Neural cell (in vitro differentiated cells): ENCODE data around the gene NUDT19. TPM values are rescaled to one million over a fixed set of nuclear protein-coding genes. Genes with fewer than 3 reads are reported as not detected.
"Not testable (repeated sequence)": the region's sequence is repeated elsewhere in the genome, so short reads cannot be mapped to it uniquely, and the experiment has no call there.

Source experiments
- H2AFZ ChIP-seq: fragments of 200-600, 300-800 bp; sonication (generic), shearing (Covaris generic); 2 replicates; pipeline ENCODE4 v1.6.0; 2014; ENCODE audit warnings: low read depth, mild to moderate bottlenecking, antibody characterized with exemption, low read length, moderate library complexity
- H3F3A ChIP-seq: fragments of 200-600 bp; shearing (Covaris generic); 2 replicates; pipeline ENCODE4 v1.6.1; 2016; ENCODE audit warnings: mild to moderate bottlenecking, moderate library complexity, mixed read lengths, antibody characterized with exemption, low read length; ENCODE audit not compliant: insufficient read depth, poor library complexity, severe bottlenecking
- H3K27ac ChIP-seq: fragments of 200-600, 300-800 bp; sonication (generic), shearing (Covaris generic); 2 replicates; pipeline ENCODE4 v1.5.1; 2014; ENCODE audit warnings: mild to moderate bottlenecking, low read length, moderate library complexity
- H3K27me3 ChIP-seq: fragments of 300-800, 200-600 bp; sonication (generic), shearing (Covaris generic); 2 replicates; pipeline ENCODE4 v1.6.0; 2014; ENCODE audit warnings: mild to moderate bottlenecking, low read depth, low read length, moderate library complexity; ENCODE audit not compliant: insufficient read depth
- H3K36me3 ChIP-seq: fragments of 300-800, 200-600 bp; sonication (generic), shearing (Covaris generic); 2 replicates; pipeline ENCODE4 v1.5.1; 2014; ENCODE audit warnings: mild to moderate bottlenecking, antibody characterized with exemption, low read length, moderate library complexity; ENCODE audit not compliant: insufficient read depth
- H3K4me2 ChIP-seq: fragments of 300-800, 200-600 bp; sonication (generic), shearing (Covaris generic); 2 replicates; pipeline ENCODE4 v1.6.0; 2014; ENCODE audit warnings: mild to moderate bottlenecking, low read length
- H3K4me3 ChIP-seq: fragments of 300-800, 200-600 bp; sonication (generic), shearing (Covaris generic); 2 replicates; pipeline ENCODE4 v1.5.1; 2014; ENCODE audit warnings: mild to moderate bottlenecking, low read length, moderate library complexity
- H3K79me2 ChIP-seq: fragments of 200-600 bp; shearing (Covaris generic); replicated peaks from 2 replicates; pipeline ENCODE4 v1.6.0; 2014; ENCODE audit warnings: mild to moderate bottlenecking, low read length, moderate library complexity; ENCODE audit not compliant: insufficient read depth
- H3K9ac ChIP-seq: fragments of 300-800, 200-600 bp; sonication (generic), shearing (Covaris generic); 2 replicates; pipeline ENCODE4 v1.6.1; 2016; ENCODE audit warnings: mild to moderate bottlenecking, low read length, mixed read lengths
- H3K9me2 ChIP-seq: fragments of 200-600 bp; shearing (Covaris generic); 2 replicates; pipeline ENCODE4 v1.6.1; 2016; ENCODE audit warnings: mild to moderate bottlenecking, low read length, mixed read lengths; ENCODE audit not compliant: insufficient read depth
- H3K9me3 ChIP-seq: fragments of 200-600, 300-800 bp; sonication (generic), shearing (Covaris generic); 2 replicates; pipeline ENCODE4 v1.6.1; 2016; ENCODE audit warnings: mild to moderate bottlenecking, mixed run types, low read length, moderate library complexity, mixed read lengths
- H4K20me1 ChIP-seq: fragments of 200-600 bp; shearing (Covaris generic); 2 replicates; pipeline ENCODE4 v1.6.1; 2016; ENCODE audit warnings: mild to moderate bottlenecking, mixed run types; ENCODE audit not compliant: insufficient read depth
- EP300 ChIP-seq: fragments of 450-650 bp; conservative IDR thresholded peaks from 2 replicates; pipeline ENCODE4 v1.6.1; 2014; ENCODE audit warnings: antibody characterized with exemption, mild to moderate bottlenecking, moderate library complexity; ENCODE audit not compliant: poor library complexity, severe bottlenecking
- EZH2 ChIP-seq: fragments of 200-600, 300-800 bp; shearing (Covaris generic), sonication (generic); IDR thresholded peaks from 2 replicates; pipeline ENCODE4 v1.6.1; 2014; ENCODE audit warnings: antibody characterized with exemption, low read length, borderline replicate concordance, mild to moderate bottlenecking; ENCODE audit not compliant: insufficient read depth, poor library complexity, severe bottlenecking
- MXI1 ChIP-seq: fragments of 450-650 bp; conservative IDR thresholded peaks from 2 replicates; pipeline ENCODE4 v1.6.1; 2014; ENCODE audit warnings: antibody characterized with exemption, mild to moderate bottlenecking; ENCODE audit not compliant: poor library complexity, severe bottlenecking
- POLR2AphosphoS5 ChIP-seq: IDR thresholded peaks from 2 replicates; pipeline ENCODE4 v1.6.1; 2012
- RAD21 ChIP-seq: fragments of 450-650 bp; conservative IDR thresholded peaks from 2 replicates; pipeline ENCODE4 v1.6.1; 2014; ENCODE audit warnings: antibody characterized with exemption, mild to moderate bottlenecking, moderate library complexity
- REST ChIP-seq: IDR thresholded peaks from 2 replicates; pipeline ENCODE4 v1.6.1; 2012; ENCODE audit warnings: borderline replicate concordance
- SMC3 ChIP-seq: fragments of 450-650 bp; conservative IDR thresholded peaks from 2 replicates; pipeline ENCODE4 v1.6.1; 2014; ENCODE audit warnings: antibody characterized with exemption, mild to moderate bottlenecking, moderate library complexity; ENCODE audit not compliant: poor library complexity
- TAF1 ChIP-seq: IDR thresholded peaks from 2 replicates; pipeline ENCODE4 v1.6.1; 2012; ENCODE audit warnings: low read depth
- polyA plus RNA-seq: library from polyadenylated mRNA; depleted of rRNA; stranded (reverse); fragments of >200 nt; gene quantifications from 2 replicates; pipeline ENCODE4 v1.2.3, GENCODE V29; 2014
- TF ChIP-seq, protein P1 (sequence below): fragments of 450-650 bp; IDR thresholded peaks from 2 replicates; pipeline ENCODE4 v1.5.1; 2014; ENCODE audit warnings: antibody characterized with exemption, mild to moderate bottlenecking, moderate library complexity; ENCODE audit not compliant: poor library complexity, severe bottlenecking

NUDT19 gene
- polyA plus RNA-seq, 1 donor from 2014 or later, result 1.2 TPM

DNA sequence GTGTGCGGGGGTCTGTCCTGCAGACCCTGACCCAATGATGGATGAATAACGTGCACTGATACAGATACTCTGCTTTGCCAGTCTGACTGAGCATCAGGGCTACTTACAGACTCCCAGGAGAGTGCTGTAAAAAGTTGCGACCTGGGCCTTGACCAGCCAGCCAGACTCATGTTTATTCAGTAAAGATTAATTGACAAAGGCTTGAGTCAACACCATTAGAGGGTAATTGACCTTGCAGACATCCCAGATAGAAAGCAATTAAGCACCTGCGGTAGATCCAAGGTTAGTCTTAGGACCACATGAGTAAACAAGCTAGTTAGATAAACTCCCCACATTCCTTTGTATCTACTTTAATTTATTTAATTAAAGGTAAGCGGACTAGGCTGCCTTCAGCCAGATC, 10.4 kb downstream of the NUDT19 start:
- no peaks in the 10 kb centered on the region for H3K36me3 ChIP-seq
- no peak for TF ChIP-seq SMC3
- no peak for TF ChIP-seq EP300
- no peak for TF ChIP-seq RAD21
- TF ChIP-seq, protein P1, sequence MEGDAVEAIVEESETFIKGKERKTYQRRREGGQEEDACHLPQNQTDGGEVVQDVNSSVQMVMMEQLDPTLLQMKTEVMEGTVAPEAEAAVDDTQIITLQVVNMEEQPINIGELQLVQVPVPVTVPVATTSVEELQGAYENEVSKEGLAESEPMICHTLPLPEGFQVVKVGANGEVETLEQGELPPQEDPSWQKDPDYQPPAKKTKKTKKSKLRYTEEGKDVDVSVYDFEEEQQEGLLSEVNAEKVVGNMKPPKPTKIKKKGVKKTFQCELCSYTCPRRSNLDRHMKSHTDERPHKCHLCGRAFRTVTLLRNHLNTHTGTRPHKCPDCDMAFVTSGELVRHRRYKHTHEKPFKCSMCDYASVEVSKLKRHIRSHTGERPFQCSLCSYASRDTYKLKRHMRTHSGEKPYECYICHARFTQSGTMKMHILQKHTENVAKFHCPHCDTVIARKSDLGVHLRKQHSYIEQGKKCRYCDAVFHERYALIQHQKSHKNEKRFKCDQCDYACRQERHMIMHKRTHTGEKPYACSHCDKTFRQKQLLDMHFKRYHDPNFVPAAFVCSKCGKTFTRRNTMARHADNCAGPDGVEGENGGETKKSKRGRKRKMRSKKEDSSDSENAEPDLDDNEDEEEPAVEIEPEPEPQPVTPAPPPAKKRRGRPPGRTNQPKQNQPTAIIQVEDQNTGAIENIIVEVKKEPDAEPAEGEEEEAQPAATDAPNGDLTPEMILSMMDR, result no peak
- no peaks in the 10 kb centered on the region for H3K9me2 ChIP-seq
- no peak overlapping the region for H3K4me3 ChIP-seq
- H3K9me3 ChIP-seq, result no peaks in the 10 kb centered on the region
- H3K27ac ChIP-seq, result no peak overlapping the region
- no peaks in the 10 kb centered on the region for H3F3A ChIP-seq
- H4K20me1 ChIP-seq, result no peaks in the 10 kb centered on the region
- H3K9ac ChIP-seq, result no peak overlapping the region
- H3K79me2 ChIP-seq, result no peaks in the 10 kb centered on the region
- no peak overlapping the region for H2AFZ ChIP-seq
- H3K4me2 ChIP-seq, result no peak overlapping the region
- no peaks in the 10 kb centered on the region for H3K27me3 ChIP-seq

DNA sequence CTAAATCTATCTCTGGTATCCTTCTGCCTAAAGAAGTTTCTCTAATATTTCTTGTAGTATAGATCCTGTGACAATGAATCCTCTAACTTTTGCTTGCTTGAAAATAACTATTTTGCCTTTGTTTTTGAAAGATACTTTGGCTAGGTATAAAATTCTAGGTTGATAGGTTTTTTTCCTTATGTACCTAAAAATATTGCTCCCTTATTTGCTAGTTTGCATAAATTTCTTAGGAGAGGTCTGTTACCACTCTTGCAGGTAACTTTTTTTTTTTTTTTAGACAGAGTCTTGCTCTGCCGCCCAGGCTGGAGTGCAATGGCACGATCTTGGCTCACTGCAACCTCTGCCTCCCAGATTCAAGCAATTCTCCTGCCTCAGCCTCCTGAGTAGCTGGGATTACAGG, 12.4 kb downstream of the NUDT19 start:
- H3K27ac ChIP-seq, H3F3A ChIP-seq, H2AFZ ChIP-seq, H4K20me1 ChIP-seq, H3K9me2 ChIP-seq, H3K9me3 ChIP-seq, H3K27me3 ChIP-seq, H3K4me3 ChIP-seq, H3K79me2 ChIP-seq, H3K36me3 ChIP-seq, H3K4me2 ChIP-seq, H3K9ac ChIP-seq: not testable (repeated sequence)

DNA sequence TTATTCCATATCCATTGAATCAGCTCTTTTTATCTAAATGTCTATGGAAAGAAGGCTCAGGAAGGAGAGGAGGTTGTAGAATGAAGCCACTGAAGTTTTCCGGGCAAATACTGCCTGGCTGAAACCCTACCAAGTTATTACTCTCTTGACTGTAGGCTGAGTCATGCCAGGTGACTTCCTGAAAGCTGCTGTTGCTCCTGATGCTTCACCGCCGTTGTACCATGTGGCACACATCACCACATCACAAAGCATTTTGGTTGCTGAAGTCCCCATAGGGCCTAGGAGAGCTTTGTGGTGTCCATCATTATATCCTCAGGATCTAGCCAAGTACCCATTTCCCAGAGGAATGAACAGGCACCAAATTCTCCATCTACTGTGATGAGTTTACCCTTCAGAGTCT, 16.8 kb downstream of the NUDT19 start:
- Histone ChIP-seq H3K27ac (no peak overlapping the region), H3K27me3 (no peaks in the 10 kb centered on the region), H4K20me1 (no peaks in the 10 kb centered on the region), H3K36me3 (no peaks in the 10 kb centered on the region), H2AFZ (no peak overlapping the region), H3K4me2 (no peak overlapping the region), H3K9me3 (no peaks in the 10 kb centered on the region), H3K9ac (no peak overlapping the region), H3K9me2 (no peaks in the 10 kb centered on the region), H3F3A (no peaks in the 10 kb centered on the region), H3K4me3 (no peak overlapping the region), H3K79me2 (no peaks in the 10 kb centered on the region)
- TF ChIP-seq, protein P1, result no peak
- TF ChIP-seq EP300 (no peak), MXI1 (no peak), RAD21 (no peak), REST (no peak), EZH2 (no peak), TAF1 (no peak), SMC3 (no peak), POLR2AphosphoS5 (no peak)
